Measurements from ENCODE around the gene OAS2. TPM values are rescaled to one million over a fixed set of nuclear protein-coding genes. Genes with fewer than 3 reads are reported as not detected.
"Not testable (repeated sequence)": the region's sequence is repeated elsewhere in the genome, so short reads cannot be mapped to it uniquely, and the experiment has no call there.

OAS2 gene
- total RNA-seq, 1 donor from 2014 or later = 8.0 TPM

DNA sequence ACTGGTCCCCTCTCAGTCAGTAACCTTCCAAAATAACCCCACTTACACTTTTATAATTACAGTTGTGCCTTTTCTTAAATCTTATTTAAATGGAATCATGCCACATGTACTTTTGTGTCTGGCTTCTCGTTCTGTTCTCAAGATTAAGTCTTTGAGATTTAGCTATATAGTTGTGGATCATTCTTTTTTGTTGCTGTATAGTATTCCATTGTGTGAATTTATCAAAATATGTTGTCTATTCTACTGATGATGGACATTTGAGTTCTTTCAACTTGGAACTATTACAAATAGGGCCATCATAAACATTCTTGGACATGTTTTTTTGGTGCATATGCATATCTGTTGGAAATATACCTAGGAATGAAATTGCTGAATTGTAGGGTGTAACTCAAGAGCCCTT is 31.0 kb upstream of the OAS2 start:
- intact Hi-C loops (cut with micrococcal nuclease) = no loop called here
- no peak for DNase-seq
- no peak for ATAC-seq

DNA sequence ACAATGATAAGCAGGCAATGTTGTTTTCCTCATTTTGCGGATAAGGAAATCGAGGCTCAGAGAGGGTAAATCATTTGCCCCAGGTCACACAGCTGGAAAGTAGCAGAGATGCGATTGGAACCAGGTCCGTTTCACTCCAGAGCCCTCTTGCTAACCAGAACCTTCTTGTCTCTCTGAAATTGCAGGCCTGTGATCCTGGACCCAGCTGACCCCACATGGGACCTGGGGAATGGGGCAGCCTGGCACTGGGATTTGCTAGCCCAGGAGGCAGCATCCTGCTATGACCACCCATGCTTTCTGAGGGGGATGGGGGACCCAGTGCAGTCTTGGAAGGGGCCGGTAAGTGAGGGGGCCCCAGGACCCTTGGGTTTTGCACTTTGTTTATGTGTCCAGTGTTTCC is 30.6 kb upstream of the OAS2 start:
- DNase-seq = no peak
- ATAC-seq = no peak
- intact Hi-C loops (cut with micrococcal nuclease) = no loop called here

DNA sequence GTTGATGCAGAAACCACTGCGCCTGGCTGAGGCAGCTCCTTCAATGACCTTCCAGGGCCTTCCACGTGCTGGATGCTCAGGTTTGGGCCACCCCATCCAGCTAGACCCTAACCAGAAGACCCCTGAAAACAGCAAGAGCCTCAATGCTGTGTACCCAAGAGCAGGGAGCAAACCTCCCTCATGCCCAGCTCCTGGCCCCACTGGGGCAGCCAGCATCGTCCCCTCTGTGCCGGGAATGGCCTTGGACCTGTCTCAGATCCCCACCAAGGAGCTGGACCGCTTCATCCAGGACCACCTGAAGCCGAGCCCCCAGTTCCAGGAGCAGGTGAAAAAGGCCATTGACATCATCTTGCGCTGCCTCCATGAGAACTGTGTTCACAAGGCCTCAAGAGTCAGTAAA is 29.5 kb upstream of the OAS2 start:
- intact Hi-C loops (cut with micrococcal nuclease) = no loop called here
- ATAC-seq (no peak), DNase-seq (no peak)

DNA sequence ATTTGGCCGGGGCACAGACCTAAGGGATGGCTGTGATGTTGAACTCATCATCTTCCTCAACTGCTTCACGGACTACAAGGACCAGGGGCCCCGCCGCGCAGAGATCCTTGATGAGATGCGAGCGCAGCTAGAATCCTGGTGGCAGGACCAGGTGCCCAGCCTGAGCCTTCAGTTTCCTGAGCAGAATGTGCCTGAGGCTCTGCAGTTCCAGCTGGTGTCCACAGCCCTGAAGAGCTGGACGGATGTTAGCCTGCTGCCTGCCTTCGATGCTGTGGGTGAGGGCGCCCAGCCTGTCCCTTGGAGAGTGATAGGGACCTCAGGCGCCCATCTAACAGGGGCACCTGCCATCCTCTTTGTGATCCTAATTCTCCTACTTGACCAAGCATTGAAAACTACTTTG is 27.6 kb upstream of the OAS2 start:
- intact Hi-C loops (cut with micrococcal nuclease) = no loop called here
- ATAC-seq = no peak
- DNase-seq = no peak

DNA sequence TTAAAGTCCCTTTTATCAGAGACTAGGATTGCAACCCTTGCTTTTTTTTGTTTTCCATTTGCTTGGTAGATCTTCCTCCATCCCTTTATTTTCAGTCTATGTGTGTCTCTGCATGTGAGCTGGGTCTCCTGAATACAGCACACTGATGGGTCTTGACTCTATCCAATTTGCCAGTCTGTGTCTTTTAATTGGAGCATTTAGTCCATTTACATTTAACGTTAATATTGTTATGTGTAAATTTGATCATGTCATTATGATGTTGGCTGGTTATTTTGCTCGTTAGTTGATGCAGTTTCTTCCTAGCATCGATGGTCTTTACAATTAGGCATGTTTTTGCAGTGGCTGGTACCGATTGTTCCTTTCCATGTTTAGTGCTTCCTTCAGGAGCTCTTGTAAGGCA is 21.2 kb upstream of the OAS2 start:
- ATAC-seq; DNase-seq; intact Hi-C loops (cut with micrococcal nuclease): not testable (repeated sequence)

DNA sequence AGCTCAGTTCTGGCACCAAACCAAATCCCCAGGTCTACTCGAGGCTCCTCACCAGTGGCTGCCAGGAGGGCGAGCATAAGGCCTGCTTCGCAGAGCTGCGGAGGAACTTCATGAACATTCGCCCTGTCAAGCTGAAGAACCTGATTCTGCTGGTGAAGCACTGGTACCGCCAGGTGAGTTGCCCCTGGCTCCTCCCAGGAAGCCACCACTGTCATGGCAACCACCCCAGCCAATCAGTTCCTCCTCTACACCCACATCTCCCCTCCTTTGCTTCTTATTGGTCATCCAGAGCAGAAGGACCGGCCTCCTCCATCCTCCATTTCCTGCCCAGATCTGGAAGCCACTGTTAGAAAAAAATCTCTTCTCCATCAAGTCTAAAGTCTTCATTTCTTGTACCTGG is 17.2 kb upstream of the OAS2 start:
- DNase-seq = no peak
- ATAC-seq = no peak
- intact Hi-C loops (cut with micrococcal nuclease) = no loop called here

DNA sequence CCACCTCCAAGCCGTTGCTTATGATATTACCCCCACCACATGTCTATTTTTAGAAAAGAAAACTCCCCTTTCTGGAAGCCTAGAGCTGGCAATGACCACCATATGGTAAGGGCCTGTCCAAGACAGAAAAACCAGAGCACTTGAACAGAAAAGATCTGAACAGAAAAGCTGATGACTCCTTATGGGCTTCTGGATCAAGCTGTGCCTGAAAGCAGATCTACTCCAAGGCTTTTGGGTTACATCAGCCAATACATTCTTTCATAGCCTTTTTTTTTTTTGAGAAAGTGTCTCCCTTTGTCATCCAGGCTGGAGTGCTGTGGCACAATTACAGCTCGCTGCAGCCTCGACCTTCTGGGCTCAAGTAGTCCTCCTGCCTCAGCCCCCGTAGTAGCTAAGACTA is 16.8 kb upstream of the OAS2 start:
- no peak for DNase-seq
- no peak for ATAC-seq
- intact Hi-C loops (cut with micrococcal nuclease) = no loop called here

DNA sequence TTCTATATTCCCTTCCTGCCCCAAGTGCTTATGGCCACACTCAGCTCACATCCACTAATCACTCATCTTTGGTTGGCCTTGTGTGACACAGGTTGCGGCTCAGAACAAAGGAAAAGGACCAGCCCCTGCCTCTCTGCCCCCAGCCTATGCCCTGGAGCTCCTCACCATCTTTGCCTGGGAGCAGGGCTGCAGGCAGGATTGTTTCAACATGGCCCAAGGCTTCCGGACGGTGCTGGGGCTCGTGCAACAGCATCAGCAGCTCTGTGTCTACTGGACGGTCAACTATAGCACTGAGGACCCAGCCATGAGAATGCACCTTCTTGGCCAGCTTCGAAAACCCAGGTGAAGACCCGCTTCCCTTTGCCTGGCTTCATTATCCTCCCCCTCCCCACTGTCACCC is 15.8 kb upstream of the OAS2 start:
- intact Hi-C loops (cut with micrococcal nuclease) = no loop called here
- DNase-seq = no peak
- ATAC-seq = no peak

DNA sequence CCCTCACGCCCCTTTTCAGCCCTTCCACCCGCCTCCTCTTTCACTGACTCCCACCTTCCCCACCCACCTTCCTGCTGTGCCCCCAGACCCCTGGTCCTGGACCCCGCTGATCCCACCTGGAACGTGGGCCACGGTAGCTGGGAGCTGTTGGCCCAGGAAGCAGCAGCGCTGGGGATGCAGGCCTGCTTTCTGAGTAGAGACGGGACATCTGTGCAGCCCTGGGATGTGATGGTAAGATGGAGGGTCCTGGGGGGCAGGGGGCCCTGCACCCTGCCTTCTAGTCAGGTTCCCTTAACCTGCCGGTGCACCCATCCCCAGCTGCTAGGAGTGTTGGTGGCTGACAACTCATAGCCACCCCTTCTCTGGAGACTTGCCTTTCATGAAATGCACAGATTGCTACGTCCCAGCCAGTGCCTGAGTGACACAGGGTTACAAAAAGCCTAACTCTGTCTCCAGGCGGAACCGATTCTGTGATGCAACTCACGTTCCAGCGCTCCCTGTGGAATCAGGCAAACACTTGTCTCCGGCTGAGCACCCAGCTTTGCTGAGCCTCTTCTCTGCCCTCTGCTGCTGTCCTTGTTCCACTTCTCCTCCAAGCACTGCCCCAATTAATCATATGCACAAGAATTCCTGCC is 15.0 kb upstream of the OAS2 start:
- intact Hi-C loops (cut with micrococcal nuclease) = no loop called here
- ATAC-seq (no peak), DNase-seq (no peak)

DNA sequence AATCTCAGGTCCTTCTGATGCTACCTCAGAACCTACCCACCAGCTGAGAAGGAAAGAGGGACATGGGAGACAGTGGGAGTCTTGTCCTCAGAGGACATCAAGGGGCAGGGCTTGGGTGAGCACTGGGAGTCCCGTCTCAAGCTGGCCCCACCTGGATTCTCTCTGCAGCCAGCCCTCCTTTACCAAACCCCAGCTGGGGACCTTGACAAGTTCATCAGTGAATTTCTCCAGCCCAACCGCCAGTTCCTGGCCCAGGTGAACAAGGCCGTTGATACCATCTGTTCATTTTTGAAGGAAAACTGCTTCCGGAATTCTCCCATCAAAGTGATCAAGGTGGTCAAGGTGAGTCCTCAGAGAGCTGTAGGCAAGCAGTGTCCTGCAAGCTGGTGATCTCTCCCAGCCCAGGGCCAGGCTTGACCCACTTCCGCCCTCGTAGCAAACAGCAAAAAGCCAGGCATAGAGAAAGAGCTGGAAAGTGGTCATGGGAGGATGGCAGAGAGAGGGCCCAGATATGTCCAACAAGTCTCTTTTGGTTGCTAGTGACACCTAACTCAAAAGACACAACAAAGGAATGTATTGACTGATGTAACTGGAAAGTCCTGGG is 14.2 kb upstream of the OAS2 start:
- intact Hi-C loops (cut with micrococcal nuclease) = no loop called here
- no peak for DNase-seq
- no peak for ATAC-seq

DNA sequence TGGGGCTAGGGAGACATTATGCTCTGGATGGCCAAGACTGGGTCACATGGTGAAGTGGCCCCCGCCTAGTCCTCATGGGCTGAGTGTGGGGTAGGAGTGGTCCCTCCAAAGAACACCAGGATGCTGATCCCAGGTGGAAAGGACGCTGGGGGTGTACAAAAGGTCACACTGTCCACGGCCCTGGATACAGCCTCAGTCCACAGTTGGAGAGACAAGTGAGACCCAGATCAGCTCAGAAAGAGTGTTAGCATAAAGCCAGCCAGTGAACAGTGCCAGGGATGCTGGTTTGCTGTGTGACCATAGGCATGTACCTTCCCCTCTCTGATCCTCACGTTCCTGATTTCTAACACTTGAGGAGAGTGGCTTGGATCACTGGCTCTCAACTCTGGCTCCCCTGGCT is 13.4 kb upstream of the OAS2 start:
- intact Hi-C loops (cut with micrococcal nuclease) = no loop called here
- no peak for ATAC-seq
- no peak for DNase-seq

DNA sequence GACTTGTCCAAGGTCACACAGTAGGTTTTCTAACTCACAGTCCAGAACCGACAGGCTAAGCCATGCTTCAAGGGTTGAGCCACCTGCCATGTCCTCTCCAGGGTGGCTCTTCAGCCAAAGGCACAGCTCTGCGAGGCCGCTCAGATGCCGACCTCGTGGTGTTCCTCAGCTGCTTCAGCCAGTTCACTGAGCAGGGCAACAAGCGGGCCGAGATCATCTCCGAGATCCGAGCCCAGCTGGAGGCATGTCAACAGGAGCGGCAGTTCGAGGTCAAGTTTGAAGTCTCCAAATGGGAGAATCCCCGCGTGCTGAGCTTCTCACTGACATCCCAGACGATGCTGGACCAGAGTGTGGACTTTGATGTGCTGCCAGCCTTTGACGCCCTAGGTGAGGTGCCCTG is 12.7 kb upstream of the OAS2 start:
- no peak for ATAC-seq
- intact Hi-C loops (cut with micrococcal nuclease) = no loop called here
- DNase-seq = no peak

DNA sequence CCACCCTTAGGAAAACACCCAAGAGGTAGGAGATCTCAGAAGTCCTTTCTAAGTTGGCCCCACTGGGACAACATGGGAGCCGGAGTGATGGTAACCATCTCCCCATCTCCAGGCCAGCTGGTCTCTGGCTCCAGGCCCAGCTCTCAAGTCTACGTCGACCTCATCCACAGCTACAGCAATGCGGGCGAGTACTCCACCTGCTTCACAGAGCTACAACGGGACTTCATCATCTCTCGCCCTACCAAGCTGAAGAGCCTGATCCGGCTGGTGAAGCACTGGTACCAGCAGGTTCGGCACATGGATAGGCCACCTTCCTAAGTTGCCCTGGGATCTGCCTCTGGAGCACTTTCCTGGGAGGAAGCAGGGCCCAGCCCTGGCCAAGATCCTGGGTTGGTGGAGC is 11.0 kb upstream of the OAS2 start:
- DNase-seq = no peak
- no peak for ATAC-seq
- intact Hi-C loops (cut with micrococcal nuclease) = no loop called here

DNA sequence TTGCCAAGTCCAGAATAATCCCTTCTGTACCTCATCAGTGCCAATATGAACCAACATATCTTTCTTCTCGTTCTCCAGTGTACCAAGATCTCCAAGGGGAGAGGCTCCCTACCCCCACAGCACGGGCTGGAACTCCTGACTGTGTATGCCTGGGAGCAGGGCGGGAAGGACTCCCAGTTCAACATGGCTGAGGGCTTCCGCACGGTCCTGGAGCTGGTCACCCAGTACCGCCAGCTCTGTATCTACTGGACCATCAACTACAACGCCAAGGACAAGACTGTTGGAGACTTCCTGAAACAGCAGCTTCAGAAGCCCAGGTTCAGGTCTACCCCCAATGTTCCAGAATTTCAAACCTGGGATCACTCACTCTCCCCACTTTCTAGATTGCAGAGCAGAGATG is 10.5 kb upstream of the OAS2 start:
- intact Hi-C loops (cut with micrococcal nuclease) = no loop called here
- no peak for ATAC-seq

DNA sequence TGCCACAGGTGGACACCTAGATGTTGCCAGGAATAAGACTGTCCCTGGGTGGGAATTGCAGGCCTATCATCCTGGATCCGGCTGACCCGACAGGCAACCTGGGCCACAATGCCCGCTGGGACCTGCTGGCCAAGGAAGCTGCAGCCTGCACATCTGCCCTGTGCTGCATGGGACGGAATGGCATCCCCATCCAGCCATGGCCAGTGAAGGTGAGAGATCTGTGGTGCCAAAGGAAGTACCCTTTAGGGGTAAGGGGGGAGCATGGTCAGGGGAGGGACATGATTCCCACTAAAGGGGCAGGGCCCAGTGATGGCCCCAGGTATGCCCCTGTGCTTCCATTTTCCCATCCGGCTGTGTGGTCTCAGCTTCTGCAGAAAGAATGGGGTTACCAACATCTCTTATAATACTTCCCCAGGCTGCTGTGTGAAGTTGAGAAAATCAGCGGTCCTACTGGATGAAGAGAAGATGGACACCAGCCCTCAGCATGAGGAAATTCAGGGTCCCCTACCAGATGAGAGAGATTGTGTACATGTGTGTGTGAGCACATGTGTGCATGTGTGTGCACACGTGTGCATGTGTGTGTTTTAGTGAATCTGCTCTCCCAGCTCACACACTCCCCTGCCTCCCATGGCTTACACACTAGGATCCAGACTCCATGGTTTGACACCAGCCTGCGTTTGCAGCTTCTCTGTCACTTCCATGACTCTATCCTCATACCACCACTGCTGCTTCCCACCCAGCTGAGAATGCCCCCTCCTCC is 8.6 kb upstream of the OAS2 start:
- intact Hi-C loops (cut with micrococcal nuclease) = no loop called here
- ATAC-seq = no peak
- no peak for DNase-seq

More for the DNA sequence above, 10.5 kb upstream of the OAS2 start:
- DNase-seq = no peak

DNA sequence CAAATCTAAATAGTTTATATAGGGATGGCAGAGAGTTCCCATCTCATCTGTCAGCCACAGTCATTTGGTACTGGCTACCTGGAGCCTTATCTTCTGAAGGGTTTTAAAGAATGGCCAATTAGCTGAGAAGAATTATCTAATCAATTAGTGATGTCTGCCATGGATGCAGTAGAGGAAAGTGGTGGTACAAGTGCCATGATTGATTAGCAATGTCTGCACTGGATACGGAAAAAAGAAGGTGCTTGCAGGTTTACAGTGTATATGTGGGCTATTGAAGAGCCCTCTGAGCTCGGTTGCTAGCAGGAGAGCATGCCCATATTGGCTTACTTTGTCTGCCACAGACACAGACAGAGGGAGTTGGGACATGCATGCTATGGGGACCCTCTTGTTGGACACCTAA is 7.9 kb upstream of the OAS2 start:
- no peak for DNase-seq
- intact Hi-C loops (cut with micrococcal nuclease) = no loop called here
- no peak for ATAC-seq

DNA sequence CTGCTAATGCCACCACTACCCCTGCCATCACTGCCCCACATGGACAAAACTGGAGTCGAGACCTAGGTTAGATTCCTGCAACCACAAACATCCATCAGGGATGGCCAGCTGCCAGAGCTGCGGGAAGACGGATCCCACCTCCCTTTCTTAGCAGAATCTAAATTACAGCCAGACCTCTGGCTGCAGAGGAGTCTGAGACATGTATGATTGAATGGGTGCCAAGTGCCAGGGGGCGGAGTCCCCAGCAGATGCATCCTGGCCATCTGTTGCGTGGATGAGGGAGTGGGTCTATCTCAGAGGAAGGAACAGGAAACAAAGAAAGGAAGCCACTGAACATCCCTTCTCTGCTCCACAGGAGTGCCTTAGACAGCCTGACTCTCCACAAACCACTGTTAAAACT is 7.1 kb upstream of the OAS2 start:
- intact Hi-C loops (cut with micrococcal nuclease) = no loop called here
- ATAC-seq (peak; percentile 57), DNase-seq (peak; percentile 50)

DNA sequence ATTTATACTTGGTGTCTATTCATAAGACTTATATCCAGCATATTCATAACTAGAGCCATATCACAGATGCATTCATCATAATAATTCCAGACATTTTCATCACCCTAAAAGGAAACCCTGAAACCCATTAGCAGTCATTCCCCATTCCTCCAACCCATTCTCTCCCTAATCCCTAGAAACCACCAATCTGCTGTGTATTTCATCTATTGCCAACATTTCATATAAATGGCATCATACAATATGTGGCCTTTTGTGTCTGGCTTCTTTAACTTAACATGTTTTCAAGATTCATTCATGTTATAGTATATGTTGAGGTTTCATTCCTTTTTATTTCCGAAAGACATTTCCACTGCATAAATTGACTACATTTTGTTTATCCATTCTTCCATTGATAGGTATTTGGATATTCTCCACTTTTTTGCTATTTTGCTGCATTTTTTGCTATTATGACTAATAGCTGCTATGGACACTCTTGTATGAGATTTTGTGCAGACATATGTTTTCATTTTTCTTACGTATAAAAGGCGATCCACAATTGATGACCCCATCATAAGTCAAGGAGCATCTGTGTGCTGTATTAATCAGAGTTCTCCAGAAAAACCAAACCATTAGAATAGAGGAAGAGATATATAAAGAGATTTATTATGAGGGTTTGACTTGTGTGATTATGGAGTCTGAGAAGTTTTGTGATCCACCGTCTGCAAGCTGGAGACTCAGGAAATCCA is 5.1 kb upstream of the OAS2 start:
- no peak for DNase-seq
- no peak for ATAC-seq
- intact Hi-C loops (cut with micrococcal nuclease) = no loop called here

DNA sequence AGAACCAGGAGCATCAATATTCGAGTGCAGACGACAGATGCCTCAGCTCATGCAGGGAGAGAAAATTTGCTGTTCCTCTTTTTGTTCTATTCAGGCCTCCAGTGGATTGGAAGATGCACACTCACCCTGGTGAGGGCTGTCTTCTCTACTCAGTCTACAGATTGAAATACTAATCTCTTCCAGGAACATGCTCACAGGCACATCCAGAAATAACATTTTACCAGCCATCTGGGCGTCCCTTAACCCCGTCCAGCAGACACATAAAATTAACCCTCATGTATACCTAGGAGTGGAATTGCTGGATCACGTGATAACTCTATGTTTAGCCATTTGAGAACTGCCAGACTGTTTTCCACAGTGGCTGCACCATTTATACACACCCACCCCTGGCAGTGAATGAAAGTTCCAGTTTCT is 4.5 kb upstream of the OAS2 start:
- ATAC-seq (no peak), DNase-seq (no peak)
- intact Hi-C loops (cut with micrococcal nuclease) = no loop called here

DNA sequence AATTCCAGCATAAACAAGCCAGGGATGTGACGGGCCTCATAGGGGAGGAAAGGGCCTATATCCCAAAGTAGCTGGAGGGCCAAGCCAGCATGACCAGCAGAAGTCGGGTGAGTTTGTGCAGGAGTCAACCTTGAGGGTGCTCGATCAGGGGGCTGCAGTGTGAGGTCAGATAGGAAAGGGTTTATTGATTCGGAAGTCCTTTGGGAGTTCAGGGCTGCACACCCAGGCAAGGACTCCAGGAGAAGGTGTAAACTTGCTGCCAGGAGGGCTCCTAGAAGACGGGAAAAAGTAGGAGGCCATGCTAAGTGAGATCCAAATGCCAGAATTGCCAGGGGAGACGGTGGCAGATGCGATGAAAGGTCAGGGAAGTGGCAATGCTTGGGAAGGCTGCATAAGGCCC is 3.4 kb upstream of the OAS2 start:
- ATAC-seq (no peak), DNase-seq (no peak)
- intact Hi-C loops (cut with micrococcal nuclease) = no loop called here

All from left ventricle myocardium superior (tissue), 1 donor.